ENCODE data around the gene CELA2B.
"Not testable (repeated sequence)": the region's sequence is repeated elsewhere in the genome, so short reads cannot be mapped to it uniquely, and the experiment has no call there.

Gene CELA2B

DNA sequence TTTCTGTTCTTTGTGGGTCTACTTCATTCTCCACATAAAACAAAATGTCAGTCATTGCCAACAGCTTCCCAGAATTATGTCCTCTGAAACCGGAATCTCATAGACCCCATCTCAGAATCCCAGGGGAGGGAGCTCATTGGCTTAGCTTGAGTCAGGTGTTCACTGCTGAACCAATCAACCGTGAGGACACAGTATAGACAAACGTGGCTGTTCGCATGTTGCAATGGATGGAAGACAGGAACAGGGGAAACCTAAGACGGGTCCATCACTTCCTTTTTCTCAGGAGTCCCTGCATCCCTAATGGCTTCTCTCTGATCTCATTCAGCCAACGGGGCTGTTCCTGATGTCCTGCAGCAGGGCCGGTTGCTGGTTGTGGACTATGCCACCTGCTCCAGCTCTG is 10.2 kb upstream of the CELA2B start:
- TF ChIP-seq, protein P1, sequence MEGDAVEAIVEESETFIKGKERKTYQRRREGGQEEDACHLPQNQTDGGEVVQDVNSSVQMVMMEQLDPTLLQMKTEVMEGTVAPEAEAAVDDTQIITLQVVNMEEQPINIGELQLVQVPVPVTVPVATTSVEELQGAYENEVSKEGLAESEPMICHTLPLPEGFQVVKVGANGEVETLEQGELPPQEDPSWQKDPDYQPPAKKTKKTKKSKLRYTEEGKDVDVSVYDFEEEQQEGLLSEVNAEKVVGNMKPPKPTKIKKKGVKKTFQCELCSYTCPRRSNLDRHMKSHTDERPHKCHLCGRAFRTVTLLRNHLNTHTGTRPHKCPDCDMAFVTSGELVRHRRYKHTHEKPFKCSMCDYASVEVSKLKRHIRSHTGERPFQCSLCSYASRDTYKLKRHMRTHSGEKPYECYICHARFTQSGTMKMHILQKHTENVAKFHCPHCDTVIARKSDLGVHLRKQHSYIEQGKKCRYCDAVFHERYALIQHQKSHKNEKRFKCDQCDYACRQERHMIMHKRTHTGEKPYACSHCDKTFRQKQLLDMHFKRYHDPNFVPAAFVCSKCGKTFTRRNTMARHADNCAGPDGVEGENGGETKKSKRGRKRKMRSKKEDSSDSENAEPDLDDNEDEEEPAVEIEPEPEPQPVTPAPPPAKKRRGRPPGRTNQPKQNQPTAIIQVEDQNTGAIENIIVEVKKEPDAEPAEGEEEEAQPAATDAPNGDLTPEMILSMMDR (IDR thresholded peaks at IDR 0.05; ENCODE audit: low read depth, low read length): no peak
- Histone ChIP-seq H3K4me3 (ENCODE audit: low read depth, low read length) (no peak overlapping the region), H3K4me1 (no peaks in the 10 kb centered on the region), H3K9me3 (no peaks in the 10 kb centered on the region), H3K27me3 (no peaks in the 10 kb centered on the region), H3K36me3 (no peaks in the 10 kb centered on the region)
- no peak for DNase-seq

DNA sequence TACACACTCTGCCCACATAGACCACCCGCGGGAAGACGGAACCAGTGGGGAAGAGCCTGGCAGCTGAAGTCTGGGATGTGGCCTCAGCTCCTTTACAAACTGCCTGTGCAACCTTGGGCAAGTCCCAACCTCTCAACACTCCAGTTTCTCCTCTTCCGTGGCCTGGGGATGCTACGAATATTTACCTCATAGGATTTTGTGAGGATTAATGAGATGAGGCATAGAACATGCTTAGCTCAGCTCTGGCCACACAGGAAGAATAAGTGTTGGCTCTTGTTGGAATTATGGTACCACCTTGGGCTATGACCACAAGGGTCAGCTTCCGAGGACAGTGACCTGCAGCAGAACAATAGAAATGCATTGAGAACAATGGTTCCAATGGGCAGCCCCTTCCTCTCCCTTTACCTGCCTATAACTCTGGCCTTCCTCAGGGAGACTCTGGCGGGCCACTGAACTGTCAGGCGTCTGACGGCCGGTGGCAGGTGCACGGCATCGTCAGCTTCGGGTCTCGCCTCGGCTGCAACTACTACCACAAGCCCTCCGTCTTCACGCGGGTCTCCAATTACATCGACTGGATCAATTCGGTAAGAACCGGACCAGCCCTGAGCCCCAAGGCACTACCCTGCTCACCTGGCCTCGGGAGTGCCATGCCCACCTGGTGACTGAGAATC is 8.8 kb upstream of the CELA2B start:
- not testable (repeated sequence) for DNase-seq; H3K4me1 ChIP-seq; H3K27me3 ChIP-seq; H3K9me3 ChIP-seq; H3K4me3 ChIP-seq (ENCODE audit: low read depth, low read length); H3K36me3 ChIP-seq

DNA sequence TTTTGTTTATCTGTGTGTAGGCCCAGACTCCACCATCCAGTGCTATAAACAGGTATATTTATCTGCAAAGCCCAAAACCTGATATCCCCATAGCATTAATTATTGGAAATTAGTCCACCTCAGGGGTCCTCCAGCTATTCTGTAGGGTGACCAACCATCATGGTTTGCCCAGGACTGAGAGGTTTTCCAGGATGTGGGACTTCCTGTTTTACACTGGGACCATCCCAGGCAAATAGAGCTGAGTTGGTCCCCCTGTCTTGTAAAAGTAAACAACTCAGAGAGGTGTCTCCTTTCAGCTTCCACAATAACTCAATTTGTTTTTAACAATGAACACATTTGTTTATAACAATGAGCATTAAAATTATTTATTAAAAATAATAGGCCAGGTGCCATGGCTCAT is 7.8 kb upstream of the CELA2B start:
- Histone ChIP-seq H3K4me3 (ENCODE audit: low read depth, low read length) (no peak overlapping the region), H3K36me3 (no peaks in the 10 kb centered on the region), H3K9me3 (no peaks in the 10 kb centered on the region), H3K27me3 (no peaks in the 10 kb centered on the region), H3K4me1 (no peaks in the 10 kb centered on the region)
- TF ChIP-seq, protein P1 (IDR thresholded peaks at IDR 0.05; ENCODE audit: low read depth, low read length): no peak
- DNase-seq: no peak

DNA sequence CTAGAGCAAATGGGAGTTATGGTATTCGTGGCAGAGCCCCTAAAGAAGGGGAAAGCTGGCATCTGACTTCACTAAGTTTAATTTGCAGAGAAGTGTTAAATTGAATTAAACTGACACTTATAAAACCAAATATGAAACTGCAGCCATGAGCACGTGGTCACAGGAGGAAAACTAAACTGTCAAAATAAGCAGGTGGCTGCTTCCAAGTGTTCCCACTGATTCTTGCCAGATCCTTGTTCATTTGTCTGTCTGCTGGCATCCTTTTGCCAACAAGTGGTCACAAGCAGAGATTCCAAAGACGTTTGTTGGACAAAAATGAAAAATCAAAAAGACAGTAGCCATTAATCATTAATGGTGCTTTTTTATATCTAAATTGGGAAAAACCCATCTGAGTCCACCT is 6.5 kb upstream of the CELA2B start:
- Histone ChIP-seq H3K4me1 (no peaks in the 10 kb centered on the region), H3K27me3 (no peaks in the 10 kb centered on the region), H3K36me3 (no peaks in the 10 kb centered on the region), H3K4me3 (ENCODE audit: low read depth, low read length) (no peak overlapping the region), H3K9me3 (no peaks in the 10 kb centered on the region)
- no peak for DNase-seq
- TF ChIP-seq, protein P1 (IDR thresholded peaks at IDR 0.05; ENCODE audit: low read depth, low read length): no peak

DNA sequence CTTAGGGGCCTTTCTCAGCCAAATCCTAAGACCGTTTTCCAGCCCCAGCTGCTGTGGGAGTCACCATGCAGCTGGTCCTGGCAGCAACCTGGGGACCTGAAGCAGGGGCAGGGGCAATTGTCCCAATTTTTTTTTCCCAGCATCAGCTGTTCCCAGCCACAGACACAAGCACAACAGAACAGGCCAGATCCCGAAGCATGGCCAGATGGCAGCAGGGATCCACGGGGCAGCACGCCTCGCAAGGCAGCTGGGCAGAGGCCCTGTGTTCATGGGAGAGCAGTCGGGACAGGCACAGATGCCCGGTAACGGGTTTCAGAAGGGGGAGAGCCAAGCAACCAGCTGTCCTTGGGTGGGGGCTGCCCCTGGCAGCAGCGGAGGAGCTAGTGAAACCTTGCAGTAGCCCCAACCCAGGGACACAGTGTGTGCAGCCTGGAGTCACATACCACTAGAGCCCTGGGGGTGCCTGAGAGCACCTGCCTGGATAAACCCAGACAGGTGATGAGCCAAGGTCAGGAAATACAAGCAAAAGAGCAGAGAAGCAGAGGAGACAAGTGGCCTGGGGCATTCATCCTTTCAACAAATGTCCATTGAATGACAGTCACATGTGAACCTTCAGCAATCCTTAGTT is 6.0 kb upstream of the CELA2B start:
- not testable (repeated sequence) for H3K4me3 ChIP-seq (ENCODE audit: low read depth, low read length); H3K27me3 ChIP-seq; H3K9me3 ChIP-seq; DNase-seq; H3K4me1 ChIP-seq; H3K36me3 ChIP-seq

DNA sequence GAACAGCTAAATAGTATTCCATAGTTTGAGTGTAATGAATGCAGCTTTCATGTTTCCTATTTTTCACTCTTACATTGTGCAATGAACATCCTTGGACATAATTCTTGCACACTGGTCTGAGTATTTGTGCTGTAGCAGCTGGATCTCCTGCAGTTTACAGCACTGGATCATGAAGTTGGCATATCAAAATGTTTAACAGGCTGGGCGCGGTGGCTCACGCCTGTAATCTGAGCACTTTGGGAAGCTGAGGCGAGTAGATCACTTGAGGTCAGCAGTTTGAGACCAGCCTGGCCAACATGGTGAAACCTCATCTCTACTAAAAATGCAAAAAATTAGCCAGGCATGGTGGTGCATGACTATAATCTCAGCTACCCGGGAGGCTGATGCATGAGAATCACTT is 4.8 kb upstream of the CELA2B start:
- H3K9me3 ChIP-seq; H3K4me3 ChIP-seq (ENCODE audit: low read depth, low read length); DNase-seq; H3K4me1 ChIP-seq; H3K27me3 ChIP-seq; H3K36me3 ChIP-seq: not testable (repeated sequence)

DNA sequence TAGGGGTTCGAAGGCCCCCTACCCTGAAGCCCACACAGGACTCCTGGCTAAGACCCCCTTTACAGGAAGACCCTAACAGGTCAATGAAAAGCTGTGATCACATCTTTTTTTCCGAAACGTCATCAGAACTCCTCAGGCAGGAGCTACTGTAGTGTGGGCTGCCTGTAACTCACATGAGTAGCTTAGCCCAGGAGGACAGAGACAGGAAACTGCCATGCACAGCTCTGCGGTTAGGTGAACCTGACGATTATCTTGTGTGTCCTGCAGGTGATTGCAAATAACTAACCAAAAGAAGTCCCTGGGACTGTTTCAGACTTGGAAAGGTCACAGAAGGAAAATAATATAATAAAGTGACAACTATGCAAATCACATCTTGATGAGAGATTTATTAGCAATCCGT is 4.2 kb upstream of the CELA2B start:
- not testable (repeated sequence) for H3K27me3 ChIP-seq; H3K4me1 ChIP-seq; H3K4me3 ChIP-seq (ENCODE audit: low read depth, low read length); DNase-seq; H3K36me3 ChIP-seq; H3K9me3 ChIP-seq

DNA sequence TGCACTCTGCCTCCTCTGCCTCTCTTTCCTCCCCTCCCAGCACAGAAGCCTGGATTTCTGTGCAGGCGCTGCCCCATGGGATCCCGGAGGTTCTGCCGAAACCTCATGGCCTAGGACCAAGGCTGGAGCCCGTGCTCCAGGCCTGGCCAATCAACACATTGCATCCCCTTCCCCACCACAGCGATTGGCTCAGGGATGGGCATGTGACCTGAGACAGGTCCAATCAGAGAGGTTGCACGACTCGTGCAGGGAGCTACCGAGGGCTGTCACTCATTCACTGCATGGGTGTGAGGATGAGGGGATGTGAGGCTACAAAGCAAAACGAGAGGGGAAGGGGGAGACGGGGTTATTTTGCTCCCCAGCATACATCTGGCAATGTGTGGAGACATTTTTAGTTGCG is 3.3 kb upstream of the CELA2B start:
- Histone ChIP-seq H3K27me3 (no peaks in the 10 kb centered on the region), H3K4me1 (no peaks in the 10 kb centered on the region), H3K9me3 (no peaks in the 10 kb centered on the region), H3K4me3 (ENCODE audit: low read depth, low read length) (no peak overlapping the region), H3K36me3 (no peaks in the 10 kb centered on the region)
- TF ChIP-seq, protein P1 (IDR thresholded peaks at IDR 0.05; ENCODE audit: low read depth, low read length): no peak
- no peak for DNase-seq
